CD1c-positive myeloid dendritic cell (primary cell): ENCODE data around the gene TFB2M.
"Not testable (repeated sequence)": the region's sequence is repeated elsewhere in the genome, so short reads cannot be mapped to it uniquely, and the experiment has no call there.

Source experiments
- DNase-seq: peaks from one replicate; pipeline ENCODE4 v3.0.0-alpha.2; 2016; ENCODE audit errors: extremely low spot score

TFB2M gene

GRCh38 chr1:246582301-246583055, 16.4 kb upstream of the TFB2M start:
- DNase-seq: peak; percentile 24

GRCh38 chr1:246580497-246581370, 14.7 kb upstream of the TFB2M start:
- no peak for DNase-seq

DNA sequence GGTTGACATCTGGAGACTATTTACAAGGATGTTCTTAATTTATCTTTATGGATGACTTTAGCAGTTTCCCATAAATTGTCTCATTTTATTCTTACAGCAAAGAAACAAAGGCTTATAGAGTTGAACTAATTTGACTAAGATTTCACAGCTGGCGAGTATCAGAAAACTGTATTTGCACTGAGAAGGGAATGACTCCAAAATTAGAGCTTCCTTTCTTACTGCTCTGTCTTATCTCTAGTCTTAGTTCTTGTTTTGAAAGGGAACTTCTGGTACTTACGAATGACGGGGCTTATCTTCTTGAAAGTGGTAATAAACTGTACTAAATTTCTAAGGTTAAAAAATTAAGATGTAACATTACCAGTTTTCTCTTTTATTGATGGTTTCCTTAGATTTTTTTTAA, 13.8 kb upstream of the TFB2M start:
- DNase-seq: peak; percentile 22

GRCh38 chr1:246577720-246578106, 11.7 kb upstream of the TFB2M start:
- no peak for DNase-seq

- DNase-seq: no peak
These were observed 11.1 kb upstream of the TFB2M start for GRCh38 chr1:246577082-246577719.

GRCh38 chr1:246576709-246577032, 10.6 kb upstream of the TFB2M start:
- DNase-seq: no peak

- DNase-seq: no peak
These were observed 7.4 kb upstream of the TFB2M start for GRCh38 chr1:246573491-246573890.

GRCh38 chr1:246572785-246573184, 6.7 kb upstream of the TFB2M start:
- no peak for DNase-seq

GRCh38 chr1:246571953-246572352, 5.9 kb upstream of the TFB2M start:
- DNase-seq: no peak

GRCh38 chr1:246571309-246571708, 5.2 kb upstream of the TFB2M start:
- DNase-seq: peak; percentile 46

- DNase-seq: no peak
These were observed 3.5 kb upstream of the TFB2M start for GRCh38 chr1:246569248-246570238.

DNA sequence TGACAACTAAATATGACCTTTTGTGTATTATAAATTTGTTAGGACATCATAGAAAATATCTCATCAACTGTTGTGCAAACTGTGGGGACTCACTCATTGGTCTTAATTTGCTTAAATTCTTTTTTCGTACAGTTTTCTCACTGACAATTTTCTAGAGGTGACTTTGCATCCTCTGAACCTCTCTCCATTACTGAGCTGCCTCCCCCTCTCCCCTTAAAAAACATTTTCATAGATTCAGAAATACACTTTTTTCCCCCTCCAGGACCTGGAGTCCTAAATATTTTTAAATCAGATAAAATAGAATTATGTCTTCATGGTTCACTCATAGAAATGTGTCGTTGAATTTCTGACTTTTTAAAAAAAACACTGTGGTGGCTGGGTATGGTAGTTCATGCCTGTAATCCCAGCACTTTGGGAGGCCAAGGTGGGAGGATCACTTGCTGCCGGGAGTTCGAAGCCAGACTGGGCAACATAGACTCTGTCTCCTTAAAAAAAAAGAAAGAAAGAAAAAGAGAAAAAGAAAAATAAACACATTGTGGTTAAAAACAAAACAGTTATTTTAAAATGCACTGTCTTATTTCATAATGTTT, 1.7 kb upstream of the TFB2M start:
- no peak for DNase-seq

DNA sequence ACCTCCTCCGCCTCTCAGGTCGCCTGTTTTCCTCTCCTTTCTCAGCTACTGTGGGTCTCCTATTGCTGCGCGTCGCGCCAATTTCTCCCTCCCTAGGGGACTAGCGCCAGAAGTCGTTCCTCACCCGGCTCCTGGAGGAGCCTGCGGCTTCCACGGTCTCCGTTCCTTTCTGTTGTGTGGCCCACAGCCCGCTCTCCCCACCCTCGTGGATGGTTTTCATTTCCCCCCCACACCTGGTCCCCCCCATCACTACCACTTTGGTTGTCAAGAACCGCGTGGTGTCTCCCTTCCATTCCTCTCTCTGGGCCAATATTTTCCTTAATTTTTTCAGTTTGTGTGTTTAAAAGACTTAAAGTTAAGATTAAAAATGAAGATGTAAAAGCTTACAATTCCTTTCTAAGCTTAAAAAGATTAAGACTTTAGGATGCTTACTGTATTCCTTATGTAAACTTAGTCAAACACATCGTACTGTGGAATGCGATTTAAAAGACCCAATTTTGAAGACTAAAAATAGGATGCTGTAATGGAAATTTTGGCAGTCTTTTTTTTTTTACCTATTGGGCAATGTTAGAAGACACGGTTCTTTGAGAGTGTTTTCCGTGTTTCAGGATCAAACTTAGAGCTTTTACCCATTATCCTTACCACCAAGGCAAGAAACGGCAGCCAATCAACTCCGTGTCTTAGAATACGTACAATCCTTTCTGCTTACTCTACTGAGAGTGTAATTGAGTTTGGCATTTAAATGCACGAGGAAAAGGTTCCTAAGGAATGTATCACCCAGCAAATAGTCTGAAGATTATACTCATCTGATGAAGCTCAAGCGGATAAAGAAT, 968 bp upstream of the TFB2M start:
- DNase-seq: peak; percentile 20

GRCh38 chr1:246565751-246566127, 322 bp downstream of the TFB2M start:
- no peak for DNase-seq

DNA sequence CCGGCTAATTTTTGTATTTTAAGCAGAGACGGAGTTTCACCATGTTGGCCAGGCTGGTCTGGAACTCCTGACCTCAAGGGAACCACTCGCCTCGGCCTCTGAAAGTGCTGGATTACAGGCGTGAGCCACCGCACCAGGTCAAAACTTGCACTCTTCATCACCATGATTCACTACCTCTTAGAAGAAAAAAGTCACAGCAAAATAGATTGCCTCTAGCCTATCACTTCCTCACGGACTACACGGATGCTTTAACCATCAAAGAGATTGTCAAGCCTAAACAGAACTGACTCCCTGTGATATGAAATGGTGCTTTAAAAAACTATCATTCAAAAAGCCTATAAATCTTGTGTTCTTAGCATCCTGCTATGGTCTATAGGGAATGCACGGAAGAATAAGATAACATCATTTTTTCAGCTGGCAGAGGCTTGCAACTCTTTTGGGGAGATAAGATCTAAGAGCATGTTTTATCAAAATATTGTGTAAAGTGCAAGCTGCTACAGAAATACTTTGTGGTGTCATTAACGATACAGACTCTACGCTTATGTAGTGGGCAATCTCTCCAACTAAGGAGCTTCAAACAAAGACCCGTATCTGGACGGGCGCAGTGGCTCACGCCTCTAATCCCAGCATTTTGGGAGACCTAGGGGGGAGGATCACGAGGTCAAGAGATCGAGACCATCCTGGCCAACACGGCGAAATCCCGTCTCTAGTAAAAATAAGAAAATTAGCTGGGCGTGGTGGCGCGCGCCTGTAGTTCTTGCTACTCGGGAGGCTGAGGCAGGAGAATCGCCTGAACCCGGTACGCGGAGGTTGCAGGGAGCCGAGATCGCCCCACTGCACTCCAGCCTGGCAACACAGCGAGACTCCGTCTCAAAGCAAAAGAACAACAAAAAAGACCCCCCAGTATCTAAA, 966 bp downstream of the TFB2M start:
- no peak for DNase-seq

- DNase-seq: not testable (repeated sequence)
These were observed 5.2 kb downstream of the TFB2M start for GRCh38 chr1:246560833-246561232.

DNA sequence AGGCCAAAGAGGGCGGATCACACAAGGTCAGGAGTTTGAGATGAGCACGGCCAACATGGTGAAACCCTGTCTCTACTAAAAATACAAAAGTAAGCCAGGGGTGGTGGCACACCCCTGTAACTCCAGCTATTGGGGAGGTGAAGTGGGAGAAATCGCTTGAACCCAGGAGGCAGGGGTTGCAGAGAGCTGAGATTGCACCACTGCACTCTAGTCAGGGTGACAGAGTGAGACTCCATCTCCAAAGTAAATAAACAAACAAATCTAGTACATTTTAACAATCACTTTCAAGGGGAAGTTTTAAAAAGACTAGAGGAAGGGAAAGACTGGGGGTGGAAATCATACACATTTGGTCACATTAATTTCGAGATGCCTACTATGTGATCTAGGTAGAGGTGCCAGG, 6.8 kb downstream of the TFB2M start:
- no peak for DNase-seq

DNA sequence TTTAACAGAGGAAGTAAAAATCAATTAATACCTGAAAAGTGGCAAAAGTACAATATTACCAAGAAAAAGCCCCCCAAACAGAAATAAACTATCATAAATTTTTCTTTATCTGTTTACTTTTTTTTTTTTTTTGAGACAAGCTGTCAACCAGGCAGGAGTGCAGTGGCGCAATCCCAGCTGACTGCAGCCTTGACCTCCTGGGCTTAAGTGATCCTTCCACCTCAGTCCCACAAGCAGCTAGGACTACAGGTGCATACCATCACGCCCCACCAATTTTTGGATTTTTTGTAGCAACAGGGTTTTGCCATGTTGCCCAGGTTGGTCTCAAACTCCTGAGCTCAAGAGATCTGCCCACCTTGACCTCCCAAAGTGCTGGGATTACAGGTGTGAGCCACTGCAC, 8.0 kb downstream of the TFB2M start:
- DNase-seq: no peak

GRCh38 chr1:246554201-246554600, 11.9 kb downstream of the TFB2M start:
- no peak for DNase-seq
